GM21786 (cell line): ENCODE results near the gene GBX2.

Experiments
- ATAC-seq: cut with Tn5 transposase; IDR thresholded peaks from one replicate; pipeline ENCODE4 v1.9.1; 2021; ENCODE audit not compliant: unreplicated experiment

The GBX2 gene

DNA sequence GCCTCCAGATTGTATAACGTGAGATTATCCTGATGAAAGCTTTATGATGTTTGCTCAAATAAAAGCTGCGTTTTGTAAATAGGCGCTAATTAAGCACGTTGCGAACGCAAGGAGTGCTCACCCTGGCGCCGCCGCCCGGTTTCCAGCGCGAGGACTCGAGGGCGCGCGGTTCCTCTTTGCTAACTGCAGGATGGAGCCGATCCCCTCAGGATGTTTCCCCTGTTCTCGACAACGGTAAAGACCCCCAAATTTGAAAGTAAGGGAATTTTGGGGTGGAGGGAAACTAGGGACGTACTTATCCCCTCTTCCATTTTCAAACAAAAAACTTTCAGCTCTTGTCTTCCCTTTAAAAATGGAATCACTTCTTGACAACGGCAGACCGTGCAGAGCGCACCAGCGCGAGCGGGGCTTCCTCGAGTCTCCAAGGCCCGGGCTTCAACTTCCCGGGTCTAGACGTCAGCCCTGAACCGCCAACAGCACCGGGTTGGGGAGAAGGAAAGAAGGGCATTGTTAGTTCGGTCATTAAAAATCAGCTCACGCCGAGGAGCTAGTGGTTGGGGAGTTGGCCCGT is 1.1 kb upstream of the GBX2 start:
- ATAC-seq, result no peak

DNA sequence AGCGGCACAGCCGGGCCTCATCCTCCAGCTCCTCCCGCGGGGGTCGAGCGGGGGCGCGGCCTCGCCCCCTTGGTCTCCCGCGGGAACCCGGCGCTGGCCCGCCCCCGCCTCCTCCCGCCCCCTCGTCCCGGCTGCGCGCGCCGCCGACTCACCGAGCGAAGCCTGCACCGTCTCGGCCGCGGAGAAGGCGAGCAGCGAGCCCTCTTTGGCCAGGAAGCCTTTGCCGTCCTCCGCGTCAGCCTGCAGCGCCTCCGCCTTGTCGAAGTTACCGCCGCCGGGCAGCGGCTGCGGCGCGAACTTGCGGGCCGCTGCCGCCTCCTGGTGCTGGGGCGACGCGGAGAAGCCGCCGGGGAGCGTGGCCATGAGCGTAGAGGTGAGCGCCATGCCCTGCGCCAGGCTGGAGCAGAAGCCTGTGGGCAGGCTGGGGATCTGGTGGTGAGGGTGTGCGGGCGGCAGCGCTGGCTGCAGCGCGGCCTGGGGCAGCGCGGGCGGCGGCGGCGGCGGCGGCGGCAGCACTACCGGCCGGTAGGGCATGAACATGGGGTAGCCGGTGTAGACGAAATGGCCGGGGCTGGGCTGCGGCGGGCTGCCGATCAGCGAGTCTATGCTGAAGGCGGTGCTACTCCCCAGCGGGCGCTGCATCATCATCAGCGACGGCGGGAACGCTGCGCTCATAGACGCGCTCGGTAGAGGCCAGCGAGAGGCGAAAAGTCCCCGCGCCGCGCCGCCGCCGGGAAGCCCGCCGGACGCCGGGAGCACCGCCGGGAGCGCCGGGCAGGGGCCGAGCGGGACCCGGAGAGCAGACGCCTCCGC is 683 bp downstream of the GBX2 start:
- ATAC-seq, result no peak

DNA sequence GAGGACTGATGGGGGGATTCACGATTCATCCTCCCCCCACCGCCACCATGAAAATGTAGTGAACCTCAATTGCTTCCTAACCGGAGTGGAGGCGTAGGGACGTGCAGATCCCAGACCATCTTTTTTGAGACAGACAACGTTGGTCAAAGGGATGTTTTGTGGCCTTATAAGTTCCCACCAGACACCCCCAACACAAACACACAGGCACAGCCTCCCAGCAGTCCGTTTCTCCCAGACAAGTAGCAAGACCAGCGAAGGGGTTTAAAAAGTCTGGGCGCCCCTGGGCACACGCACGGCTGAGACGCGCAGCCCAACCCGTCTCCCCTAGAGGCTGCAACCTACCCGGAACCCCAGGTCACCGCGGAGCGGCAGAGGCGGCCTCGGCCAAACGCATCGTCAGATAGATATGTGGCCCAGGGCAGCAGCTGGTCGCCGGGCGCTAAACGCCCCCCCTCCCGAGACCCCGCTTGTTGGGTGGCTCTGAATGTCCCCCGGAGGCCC is 1.3 kb downstream of the GBX2 start:
- ATAC-seq, result no peak

DNA sequence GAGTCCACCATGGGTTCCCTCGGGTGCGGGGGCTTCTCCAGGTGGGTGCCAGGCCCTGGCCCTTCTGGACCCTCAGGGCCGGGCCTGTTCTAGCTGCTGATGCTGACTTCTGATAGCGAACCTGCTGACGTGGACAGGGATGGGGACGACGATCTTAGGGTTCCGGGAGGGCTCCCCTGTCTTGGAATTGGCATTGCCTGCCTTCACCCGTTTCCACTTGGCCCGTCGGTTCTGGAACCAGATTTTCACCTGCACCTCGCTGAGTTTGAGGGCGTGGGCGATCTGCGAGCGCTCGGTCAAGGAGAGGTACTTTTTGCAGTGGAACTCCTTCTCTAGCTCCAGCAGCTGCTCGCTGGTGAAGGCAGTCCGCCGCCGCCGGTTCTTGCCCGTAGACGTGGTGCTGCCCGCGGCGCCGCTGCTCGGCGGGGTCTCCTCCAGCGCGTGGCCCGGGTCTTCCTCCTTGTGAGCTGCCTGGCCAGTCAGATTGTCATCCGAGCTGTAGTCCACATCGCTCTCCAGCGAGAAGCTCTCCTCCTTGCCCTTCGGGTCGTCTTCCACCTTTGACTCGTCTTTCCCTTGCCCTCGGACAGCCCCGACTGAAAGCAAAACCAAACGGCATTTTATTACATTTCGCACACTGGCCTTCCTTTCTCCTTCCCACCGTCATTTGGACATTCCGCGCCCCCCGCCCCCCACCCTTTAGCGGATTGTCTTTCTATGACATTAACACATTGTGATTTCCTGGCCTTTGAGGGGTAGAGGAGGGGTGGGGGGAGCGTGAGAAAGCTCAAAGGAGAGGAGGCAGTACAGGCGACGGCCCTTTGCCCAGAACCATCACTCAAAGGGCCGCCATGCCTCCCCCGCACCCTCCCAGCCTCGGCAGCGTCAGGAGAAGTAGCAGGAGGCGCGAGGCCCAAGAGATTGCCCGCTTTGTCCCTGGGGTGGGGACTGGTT is 2.1 kb downstream of the GBX2 start:
- no peak for ATAC-seq

DNA sequence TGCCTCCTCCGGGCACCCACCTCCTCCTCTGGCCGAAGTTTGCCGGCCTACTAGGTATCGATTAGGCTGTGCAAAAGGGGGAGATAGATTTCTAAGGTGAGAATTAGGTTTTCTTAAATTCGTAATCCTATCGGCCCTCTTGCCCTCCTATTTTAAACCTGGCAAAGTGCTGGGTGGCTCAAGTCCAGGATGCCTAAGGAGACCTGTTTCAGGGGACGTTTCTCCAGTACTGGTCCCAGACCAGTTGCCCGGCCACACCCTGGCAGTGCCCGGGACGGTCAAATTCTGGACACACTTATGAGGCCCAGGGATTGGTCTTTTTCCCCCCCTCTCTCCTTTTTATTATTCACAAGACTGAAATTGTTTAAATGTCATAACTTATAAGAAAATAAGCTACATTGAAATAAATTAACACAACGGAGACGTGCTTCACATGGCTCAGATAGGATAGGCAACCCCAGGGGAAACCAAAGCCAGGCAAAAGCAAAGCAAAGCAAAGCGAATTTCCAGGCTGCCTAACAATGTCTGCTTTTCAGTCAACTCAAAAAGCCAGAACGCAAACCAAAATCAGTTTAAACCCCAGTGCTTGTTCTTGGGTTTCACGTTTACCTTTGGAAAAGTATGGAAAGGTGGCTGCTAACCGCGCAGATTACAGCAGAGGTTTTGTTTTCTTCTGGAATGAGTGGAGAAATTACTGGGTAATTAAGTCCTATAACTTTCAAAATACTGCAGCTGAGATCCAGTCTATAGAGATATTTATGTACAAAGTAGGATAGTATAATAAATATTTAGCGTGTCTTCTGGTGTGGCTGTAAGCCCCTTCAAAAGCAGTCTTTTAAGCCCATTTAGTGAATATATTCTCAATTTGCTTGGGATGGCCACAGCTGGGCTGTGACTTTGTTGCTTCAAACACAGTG is 3.0 kb downstream of the GBX2 start:
- no peak for ATAC-seq

DNA sequence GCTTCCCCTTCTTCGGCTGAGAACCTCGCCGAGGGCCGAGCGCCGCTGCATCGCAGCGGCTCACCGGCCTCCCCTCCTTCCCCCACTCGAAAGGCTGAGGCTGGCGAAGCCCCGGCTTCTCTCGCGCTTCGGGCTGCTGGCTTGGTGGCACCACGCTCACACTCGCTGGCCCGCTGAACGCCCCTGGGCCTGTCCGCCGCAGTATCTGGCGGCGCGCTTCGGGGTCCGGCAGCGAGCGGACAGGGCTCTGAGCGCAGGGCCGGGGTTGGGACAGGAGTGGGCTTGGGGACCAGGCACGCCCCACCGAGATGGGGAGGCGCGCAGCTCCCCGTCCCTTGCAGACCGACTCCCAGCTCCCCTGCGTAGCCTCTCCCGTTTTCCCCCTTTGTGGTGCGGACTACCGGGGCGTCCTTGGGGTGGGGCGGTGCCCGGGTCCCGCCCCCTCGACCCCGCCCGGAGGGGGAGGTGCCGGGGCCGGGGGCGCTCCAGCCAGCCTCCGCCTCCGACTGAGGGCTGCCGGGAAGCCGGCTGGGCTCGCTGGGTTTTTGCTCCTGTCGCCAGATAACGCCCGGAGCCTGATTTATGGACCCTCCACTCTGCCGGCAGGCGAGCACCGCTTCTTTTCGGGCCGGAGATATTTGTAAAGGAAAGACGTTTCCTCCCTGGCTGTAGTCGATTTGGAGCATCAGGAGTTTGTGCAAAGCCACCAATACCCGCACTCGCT is 3.8 kb downstream of the GBX2 start:
- no peak for ATAC-seq

DNA sequence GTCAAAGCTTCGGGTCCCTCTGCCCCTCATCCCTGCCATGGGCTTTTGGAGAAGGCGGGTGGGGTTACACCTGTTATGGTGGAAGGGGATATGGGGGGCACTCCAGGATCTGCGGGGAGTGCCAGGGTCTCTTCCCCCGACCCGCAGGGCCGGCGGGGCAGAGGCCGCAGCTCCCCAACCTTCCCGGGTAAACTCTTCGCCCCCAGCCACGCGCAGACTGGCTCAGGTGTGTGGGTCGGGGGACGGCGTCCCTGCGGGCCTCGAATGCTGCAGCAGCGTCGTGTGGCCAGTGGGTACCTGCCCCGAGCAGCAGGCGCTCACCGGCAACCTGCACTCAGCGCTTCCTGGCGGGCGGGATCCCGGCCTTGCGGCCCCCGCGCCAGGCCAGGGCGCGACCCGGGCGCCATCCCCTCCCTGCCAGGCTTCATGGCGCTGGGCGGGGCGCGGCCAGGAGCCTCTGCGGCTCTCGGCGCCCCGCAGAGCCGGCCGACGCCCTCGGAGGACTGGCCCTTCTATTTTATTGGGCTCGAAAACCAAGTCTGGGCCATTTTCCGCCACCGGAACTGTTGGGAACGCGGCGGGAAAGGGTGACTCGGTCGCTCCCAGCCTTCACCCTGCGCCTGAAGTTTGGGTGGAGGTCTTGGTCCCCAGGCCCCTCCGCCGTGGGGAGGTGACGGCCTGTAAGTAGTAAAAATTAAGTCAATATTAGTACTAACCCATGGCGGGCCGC is 4.5 kb downstream of the GBX2 start:
- no peak for ATAC-seq

DNA sequence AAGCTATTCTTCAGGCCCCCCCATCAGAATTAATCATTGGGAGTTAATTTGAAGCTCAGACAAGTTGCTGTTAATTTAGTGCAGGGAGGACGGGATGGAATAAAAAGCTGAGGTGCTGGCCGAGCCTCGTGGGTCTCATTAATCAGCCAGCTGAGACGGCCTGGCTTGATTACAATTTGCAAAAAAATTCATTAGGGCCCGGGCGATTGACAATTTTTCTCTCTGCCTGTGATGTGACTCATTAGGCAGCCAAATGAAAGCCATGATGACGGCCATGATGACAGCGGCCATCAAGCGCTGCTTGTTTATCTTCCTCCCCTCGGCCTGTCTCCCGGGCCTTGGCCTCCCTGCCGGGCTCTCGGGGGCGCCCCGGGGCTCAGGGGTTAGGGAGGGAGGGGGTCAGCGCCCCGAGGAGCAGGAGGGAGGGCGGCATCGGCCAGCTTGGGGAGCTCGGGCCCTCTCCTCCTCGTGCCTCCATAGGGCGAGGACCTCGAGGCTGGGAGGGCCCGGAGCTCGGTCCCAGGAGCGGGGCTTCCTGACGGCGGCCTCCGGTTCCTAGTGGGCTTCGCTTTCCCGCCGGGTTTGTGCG is 5.2 kb downstream of the GBX2 start:
- no peak for ATAC-seq

DNA sequence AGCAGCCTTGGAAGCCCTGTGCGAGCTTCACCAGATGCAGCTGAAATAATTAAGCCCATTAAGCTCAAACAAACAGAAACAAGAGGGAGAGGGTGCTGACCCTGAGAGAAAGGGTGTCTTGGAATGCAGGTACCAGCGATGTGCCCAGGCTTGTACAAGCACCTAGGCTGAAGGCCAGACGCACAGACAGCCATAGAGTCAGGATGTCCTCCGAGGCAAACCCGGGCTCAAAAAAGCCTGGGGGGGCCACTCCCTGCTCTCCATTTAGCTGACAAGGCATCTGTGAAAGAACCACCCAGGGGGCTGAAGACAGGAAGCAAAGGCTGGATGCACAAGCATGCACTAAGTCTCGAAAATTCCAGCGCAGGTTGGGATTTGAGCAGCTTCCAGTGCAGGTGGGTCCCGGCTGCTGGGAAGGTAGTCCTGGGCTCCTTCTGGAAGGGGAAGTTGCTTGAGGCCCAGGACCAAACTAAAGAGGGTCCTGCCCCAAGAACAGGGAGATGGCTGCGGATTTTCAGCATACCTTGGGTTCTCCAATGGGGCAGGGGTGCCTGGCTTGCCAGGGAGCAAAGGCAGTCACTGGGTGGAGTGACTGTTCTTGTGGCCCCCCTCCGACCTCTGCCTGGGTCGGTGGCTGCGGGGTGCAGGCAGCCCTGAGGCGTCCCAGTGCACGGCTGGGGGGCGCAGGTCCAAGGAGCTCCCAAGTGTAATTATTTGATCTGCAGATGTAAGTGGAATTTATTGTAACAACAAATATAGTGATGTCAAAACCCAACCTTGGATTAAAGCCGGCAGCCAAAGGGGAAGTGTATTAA is 5.9 kb downstream of the GBX2 start:
- ATAC-seq, result no peak

DNA sequence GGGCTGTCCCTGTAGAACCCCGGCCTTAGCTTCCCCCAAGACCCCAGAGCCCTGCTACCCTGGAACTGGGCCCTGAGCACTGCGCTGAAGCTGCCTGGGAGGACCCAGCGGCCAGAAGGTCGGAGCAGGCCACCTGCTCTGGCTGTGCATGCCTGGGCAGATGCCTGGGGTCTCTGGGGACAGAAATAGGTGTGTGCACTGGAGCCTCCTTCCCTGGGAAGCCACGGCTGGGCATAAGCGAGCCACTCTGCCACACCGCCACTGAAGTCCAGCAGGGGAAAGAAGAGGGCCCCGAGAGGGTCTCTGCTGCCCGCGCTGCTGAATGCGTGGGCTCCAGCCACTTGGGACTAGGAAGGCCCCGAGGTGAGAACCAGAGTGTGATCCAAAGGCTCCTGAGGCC is 6.7 kb downstream of the GBX2 start:
- ATAC-seq, result no peak

DNA sequence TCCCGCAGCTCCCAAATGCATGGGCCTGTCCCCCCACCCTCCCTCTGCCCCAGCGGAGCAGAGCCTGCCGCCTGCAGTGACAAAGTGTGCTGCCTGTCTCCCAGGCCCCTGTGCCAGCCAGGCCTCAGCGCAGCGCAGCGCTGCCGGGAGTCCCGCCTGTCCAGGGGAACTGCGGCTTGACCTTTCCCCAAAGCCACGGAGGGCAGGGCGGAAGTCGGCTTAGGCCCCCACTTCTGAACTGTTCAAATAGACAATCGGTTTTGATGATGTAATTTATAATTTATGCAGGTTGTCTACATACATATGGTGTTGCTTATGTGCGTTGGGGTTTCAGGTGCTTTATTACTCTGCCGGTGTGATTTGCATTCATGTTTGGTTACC is 7.1 kb downstream of the GBX2 start:
- ATAC-seq, result no peak

DNA sequence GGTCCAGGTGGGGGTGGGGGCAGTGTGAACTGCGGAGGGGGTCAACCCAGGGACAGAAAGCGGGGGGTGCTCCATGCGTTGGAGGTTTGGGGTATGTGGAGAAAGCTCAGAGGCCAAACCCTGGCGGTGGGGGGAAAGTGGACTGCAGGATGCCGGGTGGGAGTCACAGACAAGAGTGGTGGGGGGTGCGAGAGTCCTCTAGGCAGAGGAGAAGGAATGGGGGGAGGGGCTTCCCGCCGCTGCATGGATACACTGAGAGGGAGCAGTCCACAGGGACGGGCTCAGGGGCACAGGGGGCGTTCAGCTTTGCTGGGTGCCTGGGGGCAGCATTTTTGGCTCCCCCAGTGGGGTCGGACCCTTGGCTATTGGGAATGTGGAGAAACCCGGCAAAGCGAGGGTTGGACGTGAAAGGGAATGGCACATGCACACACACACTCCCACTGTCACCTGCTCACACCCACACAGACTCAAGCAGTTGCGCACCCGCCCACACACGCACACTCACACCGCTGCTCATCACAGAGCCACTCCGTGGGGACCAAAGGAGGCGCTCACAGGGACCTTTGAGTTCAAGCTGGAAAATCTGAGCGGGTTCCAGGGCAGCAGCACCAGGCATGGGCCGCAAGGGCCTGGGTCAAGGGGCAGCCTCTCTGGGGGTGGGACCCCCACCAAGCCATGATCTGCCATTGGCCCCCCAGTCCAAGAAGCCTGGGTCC is 7.7 kb downstream of the GBX2 start:
- no peak for ATAC-seq

DNA sequence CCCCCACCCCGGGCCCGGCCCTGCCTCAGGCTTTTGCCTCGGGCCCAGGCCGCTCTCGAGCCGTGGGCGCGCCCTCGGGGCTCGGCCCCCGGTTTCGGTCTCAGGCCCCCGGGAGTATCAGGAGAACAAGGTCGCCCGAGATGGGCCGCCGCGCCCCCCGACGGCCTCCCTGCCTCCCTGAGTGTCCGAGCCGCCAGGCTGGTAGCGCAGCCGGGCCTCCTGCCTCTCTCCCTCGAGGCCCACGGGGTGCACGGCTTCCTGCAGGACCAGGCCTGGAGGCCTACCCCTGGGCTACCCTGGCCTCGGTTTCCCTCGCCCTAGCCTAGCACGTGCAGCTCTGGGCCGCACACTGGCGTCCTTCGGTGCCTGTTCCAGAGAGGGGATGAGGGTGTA is 8.4 kb downstream of the GBX2 start:
- ATAC-seq, result no peak

DNA sequence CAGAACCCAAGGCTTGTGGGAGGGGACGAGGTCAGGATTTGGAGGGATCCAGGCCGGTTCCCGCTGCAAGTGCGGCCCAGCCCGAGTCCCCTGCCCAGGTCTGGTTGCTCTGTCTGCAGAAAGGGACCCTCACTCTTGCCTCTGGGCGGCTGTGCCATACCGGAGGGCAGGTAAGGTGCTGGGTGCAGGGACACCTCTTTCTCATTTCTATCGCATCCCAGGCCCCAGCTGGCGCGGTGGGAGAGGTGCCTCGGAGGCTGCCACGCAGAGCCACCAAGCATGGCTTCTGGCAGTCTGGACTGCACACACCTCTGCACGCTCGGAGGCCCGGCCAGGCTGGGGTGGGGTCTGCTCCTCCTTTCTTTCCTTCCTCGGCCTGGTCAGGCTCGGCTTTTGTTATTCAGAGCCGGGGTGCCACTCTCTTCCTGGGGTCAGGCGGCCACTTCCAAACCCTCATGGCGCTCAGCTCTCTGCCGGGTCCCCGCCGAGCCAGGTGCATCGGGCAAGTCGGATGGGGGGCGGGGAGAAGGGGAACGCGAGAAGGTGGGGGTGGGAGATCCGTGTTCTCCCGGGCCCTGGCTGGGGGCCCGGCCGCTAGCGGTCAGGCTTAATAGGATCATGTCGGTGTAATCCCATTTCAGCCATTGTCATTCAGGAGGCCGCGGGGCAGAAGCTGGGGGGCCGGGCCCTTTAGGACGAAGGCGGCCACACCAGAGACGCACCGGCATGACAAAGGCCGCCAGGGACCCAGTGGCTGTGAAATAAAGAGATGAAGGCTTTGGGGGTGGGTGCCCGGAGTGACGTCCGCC is 9.0 kb downstream of the GBX2 start:
- ATAC-seq, result no peak

DNA sequence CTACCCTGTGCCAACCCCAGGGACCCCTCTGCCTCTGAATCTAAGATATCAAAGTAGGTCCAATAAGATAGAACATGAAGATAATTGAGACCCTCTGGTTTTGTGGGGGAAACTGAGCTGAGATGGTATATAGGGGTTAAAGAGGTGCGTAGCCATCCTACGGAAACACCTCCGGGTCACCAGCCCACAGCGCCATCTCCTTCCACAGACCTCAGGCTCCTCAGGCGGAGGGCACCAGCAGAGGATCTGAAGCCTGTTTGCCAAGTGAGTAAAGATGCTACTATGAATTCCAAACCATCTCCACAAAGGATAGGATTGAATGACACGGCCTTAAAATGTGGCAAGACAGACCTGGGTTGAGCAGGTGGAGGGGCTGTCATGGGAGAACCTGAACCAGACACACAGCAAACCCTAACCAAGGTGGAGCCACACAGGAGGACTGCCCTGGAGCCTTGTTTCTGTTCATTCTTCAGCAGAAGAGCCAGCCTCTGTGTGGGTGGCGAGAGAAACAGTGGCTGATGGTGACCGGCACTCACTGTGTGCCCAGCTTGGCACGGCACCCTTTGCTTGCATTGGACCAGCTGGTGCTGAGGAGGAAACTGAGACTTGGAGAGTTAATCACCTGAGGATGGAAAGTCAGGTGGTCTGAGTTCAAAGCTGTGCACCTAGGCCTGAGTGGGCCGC is 10.2 kb downstream of the GBX2 start:
- no peak for ATAC-seq

DNA sequence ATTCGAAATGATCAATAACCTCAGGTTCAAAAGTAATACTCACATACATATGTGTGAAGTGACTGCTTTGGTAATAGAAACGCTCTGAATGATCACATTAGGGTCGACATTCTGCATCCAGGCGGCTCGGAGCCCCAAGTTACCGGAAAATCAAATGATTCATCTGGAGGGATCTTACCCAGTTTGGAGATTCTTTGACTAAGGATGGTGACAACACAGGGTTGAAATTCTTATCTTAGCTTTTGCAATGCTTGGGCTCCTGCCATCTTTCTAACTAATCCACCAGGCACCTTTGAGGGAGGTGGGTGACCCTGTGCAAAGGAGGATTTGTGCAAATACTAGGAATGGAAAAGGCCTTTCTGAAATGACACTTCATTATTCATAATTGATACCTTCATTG is 10.8 kb downstream of the GBX2 start:
- ATAC-seq, result no peak
